Endothelial cell of umbilical vein (primary cell): ENCODE results near the gene SEC61G.

Experiments
- MYC ChIP-seq: IDR thresholded peaks from one replicate; pipeline ENCODE4 v1.6.1; 2011; ENCODE audit warnings: mild to moderate bottlenecking, low read depth, low read length
- TF ChIP-seq, protein P1 (sequence below), 2 donors: IDR thresholded peaks; 1 replicate in 1 of 2; 2 replicates in 1 of 2; pipeline ENCODE4 v1.5.1; 2011; ENCODE audit warnings: low read length in 2 of 2, mild to moderate bottlenecking in 2 of 2, moderate library complexity in 2 of 2, control low read depth in 1 of 2, inconsistent platforms in 1 of 2, low read depth in 1 of 2; ENCODE audit not compliant: insufficient read depth in 1 of 2; ENCODE audit errors: extremely low read depth in 1 of 2

DNA sequence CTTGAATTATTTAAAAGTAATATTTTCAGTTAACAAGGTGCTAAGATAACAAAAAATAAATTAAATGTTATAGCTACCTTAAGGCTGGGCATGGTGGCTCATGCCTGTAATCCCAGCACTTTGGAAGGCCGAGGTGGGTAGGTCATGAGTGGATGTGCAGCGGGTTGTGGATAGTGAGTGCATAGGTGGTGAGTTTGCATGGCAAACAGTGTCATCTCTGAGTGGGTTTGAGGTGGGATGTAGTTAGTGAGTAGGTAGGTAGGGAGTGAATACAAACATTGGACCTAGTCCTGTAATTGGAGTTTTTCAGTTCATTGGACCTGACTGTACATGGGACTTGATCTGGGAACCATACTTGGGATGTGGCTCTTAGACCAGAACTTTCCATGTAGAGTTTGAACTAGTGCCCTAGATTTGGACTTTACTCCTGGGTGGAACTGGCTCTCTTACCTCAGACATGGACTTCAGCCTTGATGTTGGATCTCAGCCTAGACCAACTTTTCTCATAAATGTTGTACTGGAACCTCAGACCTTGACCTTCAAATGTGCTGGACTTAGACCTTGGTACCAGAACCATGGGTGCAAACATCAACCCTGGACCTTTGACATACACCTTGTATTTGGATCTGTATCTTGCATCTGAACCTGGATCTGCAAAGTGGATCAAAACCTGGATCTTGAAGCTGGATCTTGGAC lies 47.0 kb downstream of the SEC61G start:
- no peak for TF ChIP-seq MYC
- TF ChIP-seq, protein P1, sequence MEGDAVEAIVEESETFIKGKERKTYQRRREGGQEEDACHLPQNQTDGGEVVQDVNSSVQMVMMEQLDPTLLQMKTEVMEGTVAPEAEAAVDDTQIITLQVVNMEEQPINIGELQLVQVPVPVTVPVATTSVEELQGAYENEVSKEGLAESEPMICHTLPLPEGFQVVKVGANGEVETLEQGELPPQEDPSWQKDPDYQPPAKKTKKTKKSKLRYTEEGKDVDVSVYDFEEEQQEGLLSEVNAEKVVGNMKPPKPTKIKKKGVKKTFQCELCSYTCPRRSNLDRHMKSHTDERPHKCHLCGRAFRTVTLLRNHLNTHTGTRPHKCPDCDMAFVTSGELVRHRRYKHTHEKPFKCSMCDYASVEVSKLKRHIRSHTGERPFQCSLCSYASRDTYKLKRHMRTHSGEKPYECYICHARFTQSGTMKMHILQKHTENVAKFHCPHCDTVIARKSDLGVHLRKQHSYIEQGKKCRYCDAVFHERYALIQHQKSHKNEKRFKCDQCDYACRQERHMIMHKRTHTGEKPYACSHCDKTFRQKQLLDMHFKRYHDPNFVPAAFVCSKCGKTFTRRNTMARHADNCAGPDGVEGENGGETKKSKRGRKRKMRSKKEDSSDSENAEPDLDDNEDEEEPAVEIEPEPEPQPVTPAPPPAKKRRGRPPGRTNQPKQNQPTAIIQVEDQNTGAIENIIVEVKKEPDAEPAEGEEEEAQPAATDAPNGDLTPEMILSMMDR (IDR thresholded peaks at IDR 0.05; ENCODE audit: extremely low read depth in 1 of 2, insufficient read depth in 1 of 2, low read depth in 1 of 2, low read length in 2 of 2): no peak
